Smooth muscle cell (in vitro differentiated cells): ENCODE results near the gene SEMA3C. TPM values are rescaled to one million over a fixed set of nuclear protein-coding genes. Genes with fewer than 3 reads are reported as not detected.
"Not testable (repeated sequence)": the region's sequence is repeated elsewhere in the genome, so short reads cannot be mapped to it uniquely, and the experiment has no call there.

Source experiments
- DNase-seq: peaks from one replicate; lab custom pipeline; 2025; ENCODE audit not compliant: unreplicated experiment; lab: John Stamatoyannopoulos, UW
- H2AFZ ChIP-seq: fragments of 200-600 bp; sonication (generic); 2 replicates; pipeline ENCODE4 v1.6.0; 2016; ENCODE audit warnings: antibody characterized with exemption, low read depth, mild to moderate bottlenecking
- H3F3A ChIP-seq: fragments of 200-600 bp; sonication (generic); 2 replicates; pipeline ENCODE4 v1.6.0; 2017; ENCODE audit warnings: antibody characterized with exemption, low read depth
- H3K27ac ChIP-seq: fragments of 200-600 bp; sonication (generic); 2 replicates; pipeline ENCODE4 v1.5.1; 2016; ENCODE audit warnings: low read depth, mild to moderate bottlenecking
- H3K27me3 ChIP-seq: fragments of 200-600 bp; sonication (generic); 2 replicates; pipeline ENCODE4 v1.6.1; 2016; ENCODE audit warnings: low read depth, mild to moderate bottlenecking
- H3K36me3 ChIP-seq: fragments of 200-600 bp; sonication (generic); 2 replicates; pipeline ENCODE4 v1.5.1; 2016; ENCODE audit warnings: low read depth
- H3K4me1 ChIP-seq: fragments of 200-600 bp; sonication (generic); 2 replicates; pipeline ENCODE4 v1.5.1; 2016; ENCODE audit warnings: low read depth
- H3K4me2 ChIP-seq: fragments of 200-600 bp; sonication (generic); 2 replicates; pipeline ENCODE4 v1.6.0; 2016; ENCODE audit warnings: mild to moderate bottlenecking
- H3K4me3 ChIP-seq: fragments of 200-600 bp; sonication (generic); 2 replicates; pipeline ENCODE4 v1.5.1; 2016; ENCODE audit warnings: mild to moderate bottlenecking
- H3K79me2 ChIP-seq: fragments of 200-600 bp; sonication (generic); 2 replicates; pipeline ENCODE4 v1.6.0; 2016; ENCODE audit warnings: low read depth, mild to moderate bottlenecking
- H3K9ac ChIP-seq: fragments of 200-600 bp; sonication (generic); 2 replicates; pipeline ENCODE4 v1.6.0; 2016; ENCODE audit warnings: low read depth
- H3K9me3 ChIP-seq: fragments of 200-600 bp; sonication (generic); replicated peaks from 2 replicates; pipeline ENCODE4 v1.5.1; 2016; ENCODE audit warnings: low read depth
- H4K20me1 ChIP-seq: fragments of 200-600 bp; sonication (generic); 2 replicates; pipeline ENCODE4 v1.6.0; 2016; ENCODE audit warnings: low read depth
- WGBS: methylation state at CpG from one replicate; pipeline ENCODE4 v1.1.7; 2016; ENCODE audit warnings: low lambda C conversion rate; 5-methylcytosine and 5-hydroxymethylcytosine counted together
- polyA plus RNA-seq: library from polyadenylated mRNA; unstranded; fragments of >200 nt; fragmentation: Nextera tagmentation; extraction: Ambion mirVana; gene quantifications from 2 replicates; pipeline ENCODE4 v1.2.1, GENCODE V29; 2016
- total RNA-seq: library from RNA; depleted of rRNA; stranded (reverse); fragments of >200 nt; gene quantifications from 2 replicates; pipeline ENCODE4 v1.2.3, GENCODE V29; 2014
- TF ChIP-seq, protein P1 (sequence below): fragments of 200-600 bp; sonication (generic); IDR thresholded peaks from 2 replicates; pipeline ENCODE4 v1.5.1; 2017; ENCODE audit warnings: borderline replicate concordance, mild to moderate bottlenecking, antibody characterized with exemption; ENCODE audit not compliant: insufficient read depth, poor library complexity, severe bottlenecking

The SEMA3C gene
- total and polyA plus RNA-seq, 2 experiments from 2014 or later: 20.6 to 295 TPM

DNA sequence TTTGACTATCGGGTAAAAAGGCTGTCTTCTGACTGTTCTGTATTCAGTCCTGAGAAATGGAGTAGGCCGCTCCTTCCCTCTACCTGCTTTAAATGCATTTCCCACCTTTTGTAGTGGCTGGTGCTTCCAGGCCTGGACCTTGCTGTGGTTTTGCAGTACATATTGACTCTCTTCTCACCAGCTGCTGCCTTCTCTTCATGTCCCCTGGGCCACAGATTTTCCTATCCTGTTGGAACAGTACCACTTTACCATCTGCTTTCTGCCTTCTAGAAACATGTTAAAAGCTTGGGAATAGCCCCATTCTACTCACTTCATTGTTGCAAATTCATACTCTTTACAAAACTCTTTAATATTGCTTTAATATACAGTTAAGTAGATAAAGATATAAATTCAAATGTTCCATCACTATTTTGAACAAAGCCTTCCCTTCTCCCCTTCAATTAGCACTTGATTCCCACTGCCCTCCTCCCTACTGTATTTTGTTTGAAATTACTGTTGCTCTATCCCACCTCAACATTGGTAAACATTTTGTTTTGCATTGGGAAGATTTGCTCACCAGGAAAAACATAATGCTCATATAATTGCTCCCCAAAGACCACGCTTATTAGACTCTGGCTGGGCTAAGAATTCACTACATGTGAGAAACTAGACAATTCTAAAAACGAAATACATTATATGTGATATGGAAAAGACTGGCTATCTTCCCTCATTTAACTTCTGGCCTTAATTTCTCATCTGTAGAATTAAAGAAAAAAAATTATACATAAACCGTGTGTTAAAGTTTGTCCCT lies 17.3 kb upstream of the SEMA3C start:
- Histone ChIP-seq H3K4me3 (no peak overlapping the region), H2AFZ (no peak overlapping the region), H3K9me3 (no peaks in the 10 kb centered on the region), H3K27me3 (no peaks in the 10 kb centered on the region), H3K9ac (no peak overlapping the region), H3F3A (no peaks in the 10 kb centered on the region), H3K4me1 (peaks cover 3% of the 10 kb centered on the region), H3K79me2 (no peaks in the 10 kb centered on the region), H3K27ac (no peak overlapping the region), H4K20me1 (no peaks in the 10 kb centered on the region), H3K36me3 (no peaks in the 10 kb centered on the region), H3K4me2 (no peak overlapping the region)
- TF ChIP-seq, protein P1, sequence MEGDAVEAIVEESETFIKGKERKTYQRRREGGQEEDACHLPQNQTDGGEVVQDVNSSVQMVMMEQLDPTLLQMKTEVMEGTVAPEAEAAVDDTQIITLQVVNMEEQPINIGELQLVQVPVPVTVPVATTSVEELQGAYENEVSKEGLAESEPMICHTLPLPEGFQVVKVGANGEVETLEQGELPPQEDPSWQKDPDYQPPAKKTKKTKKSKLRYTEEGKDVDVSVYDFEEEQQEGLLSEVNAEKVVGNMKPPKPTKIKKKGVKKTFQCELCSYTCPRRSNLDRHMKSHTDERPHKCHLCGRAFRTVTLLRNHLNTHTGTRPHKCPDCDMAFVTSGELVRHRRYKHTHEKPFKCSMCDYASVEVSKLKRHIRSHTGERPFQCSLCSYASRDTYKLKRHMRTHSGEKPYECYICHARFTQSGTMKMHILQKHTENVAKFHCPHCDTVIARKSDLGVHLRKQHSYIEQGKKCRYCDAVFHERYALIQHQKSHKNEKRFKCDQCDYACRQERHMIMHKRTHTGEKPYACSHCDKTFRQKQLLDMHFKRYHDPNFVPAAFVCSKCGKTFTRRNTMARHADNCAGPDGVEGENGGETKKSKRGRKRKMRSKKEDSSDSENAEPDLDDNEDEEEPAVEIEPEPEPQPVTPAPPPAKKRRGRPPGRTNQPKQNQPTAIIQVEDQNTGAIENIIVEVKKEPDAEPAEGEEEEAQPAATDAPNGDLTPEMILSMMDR: no peak
- 95% methylated on average over 5 of the region's 5 CpGs for WGBS
- DNase-seq: no peak

DNA sequence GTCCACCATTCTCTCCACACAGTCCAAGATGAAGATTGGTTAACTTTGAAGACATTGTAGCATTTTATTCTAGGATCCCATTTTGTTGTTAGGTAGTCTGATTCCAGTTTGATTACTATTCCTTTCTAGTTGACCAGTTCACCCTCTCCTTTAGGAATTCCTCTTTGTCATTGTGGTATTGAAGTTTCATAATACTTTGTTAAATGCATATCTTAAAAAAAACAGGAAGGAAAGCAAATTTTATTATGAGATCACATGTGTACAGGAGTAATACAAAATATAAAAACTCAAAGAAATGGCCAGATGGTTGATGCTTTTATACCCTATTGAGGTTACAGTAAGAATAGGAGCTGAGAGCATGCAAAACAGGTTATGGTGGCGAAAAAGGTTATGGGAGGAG lies 15.5 kb upstream of the SEMA3C start:
- H3F3A ChIP-seq: no peaks in the 10 kb centered on the region
- no peaks in the 10 kb centered on the region for H4K20me1 ChIP-seq
- H3K4me1 ChIP-seq: no peaks in the 10 kb centered on the region
- no peak overlapping the region for H3K4me2 ChIP-seq
- no peak overlapping the region for H3K4me3 ChIP-seq
- no peaks in the 10 kb centered on the region for H3K9me3 ChIP-seq
- no peak for DNase-seq
- H3K36me3 ChIP-seq: no peaks in the 10 kb centered on the region
- H3K9ac ChIP-seq: no peak overlapping the region
- peak overlapping the region; percentile 42 for H2AFZ ChIP-seq
- WGBS: 100% methylated on average over 1 of the region's 1 CpG
- TF ChIP-seq, protein P1: no peak
- H3K79me2 ChIP-seq: no peaks in the 10 kb centered on the region
- H3K27ac ChIP-seq: no peak overlapping the region
- H3K27me3 ChIP-seq: no peaks in the 10 kb centered on the region

DNA sequence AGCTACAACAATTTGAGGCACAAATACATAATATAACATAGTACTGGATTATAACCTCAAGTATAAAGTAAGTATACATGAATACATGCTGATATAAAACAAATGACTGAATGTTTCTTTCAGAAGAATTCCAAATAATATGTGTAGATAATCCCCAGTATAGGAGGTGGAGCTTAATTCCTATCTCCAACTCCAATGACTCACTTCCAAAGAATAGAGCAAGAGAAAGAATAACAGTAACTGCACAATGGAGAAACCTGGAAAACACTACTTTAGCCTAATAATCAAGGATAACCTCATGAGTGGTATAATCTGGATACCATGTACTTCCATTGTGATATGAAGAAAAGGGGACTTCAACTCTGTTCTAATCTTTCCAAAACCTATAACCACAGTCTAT lies 13.7 kb upstream of the SEMA3C start:
- Histone ChIP-seq H3K4me1 (no peaks in the 10 kb centered on the region), H3K79me2 (no peaks in the 10 kb centered on the region), H3K27ac (no peak overlapping the region), H2AFZ (no peak overlapping the region), H3K4me2 (no peak overlapping the region), H3K9me3 (no peaks in the 10 kb centered on the region), H3K4me3 (no peak overlapping the region), H3K36me3 (no peaks in the 10 kb centered on the region), H3K27me3 (no peaks in the 10 kb centered on the region), H3F3A (no peaks in the 10 kb centered on the region), H4K20me1 (no peaks in the 10 kb centered on the region), H3K9ac (no peak overlapping the region)
- DNase-seq: no peak
- TF ChIP-seq, protein P1: no peak

DNA sequence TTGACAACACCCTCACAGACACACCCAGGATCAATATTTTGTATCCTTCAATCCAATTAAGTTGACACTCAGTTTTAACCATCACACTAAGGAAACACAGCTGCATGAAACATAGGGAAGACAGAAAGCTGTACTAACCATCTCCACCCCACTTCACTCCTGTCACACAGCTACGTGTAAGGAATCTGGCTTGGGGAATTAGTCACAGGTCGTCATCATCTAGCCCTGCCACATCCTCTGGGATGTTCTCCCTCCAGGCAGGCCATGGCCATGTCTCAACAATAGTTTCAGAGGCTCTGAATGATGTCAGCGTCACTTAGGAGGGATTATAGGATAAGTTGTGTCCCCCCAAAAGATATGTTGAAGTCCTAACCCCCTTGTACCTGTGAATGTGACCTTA lies 10.8 kb upstream of the SEMA3C start:
- H3K36me3 ChIP-seq: no peaks in the 10 kb centered on the region
- no peaks in the 10 kb centered on the region for H3K9me3 ChIP-seq
- no peak overlapping the region for H3K4me3 ChIP-seq
- no peaks in the 10 kb centered on the region for H3K79me2 ChIP-seq
- H2AFZ ChIP-seq: no peak overlapping the region
- peak overlapping the region; percentile 57 for H3K27ac ChIP-seq
- TF ChIP-seq, protein P1: no peak
- no peaks in the 10 kb centered on the region for H4K20me1 ChIP-seq
- no peaks in the 10 kb centered on the region for H3K27me3 ChIP-seq
- no peak for DNase-seq
- H3K9ac ChIP-seq: no peak overlapping the region
- H3F3A ChIP-seq: no peaks in the 10 kb centered on the region
- no peak overlapping the region for H3K4me2 ChIP-seq
- H3K4me1 ChIP-seq: no peaks in the 10 kb centered on the region
- WGBS: 40% methylated on average over 3 of the region's 3 CpGs

DNA sequence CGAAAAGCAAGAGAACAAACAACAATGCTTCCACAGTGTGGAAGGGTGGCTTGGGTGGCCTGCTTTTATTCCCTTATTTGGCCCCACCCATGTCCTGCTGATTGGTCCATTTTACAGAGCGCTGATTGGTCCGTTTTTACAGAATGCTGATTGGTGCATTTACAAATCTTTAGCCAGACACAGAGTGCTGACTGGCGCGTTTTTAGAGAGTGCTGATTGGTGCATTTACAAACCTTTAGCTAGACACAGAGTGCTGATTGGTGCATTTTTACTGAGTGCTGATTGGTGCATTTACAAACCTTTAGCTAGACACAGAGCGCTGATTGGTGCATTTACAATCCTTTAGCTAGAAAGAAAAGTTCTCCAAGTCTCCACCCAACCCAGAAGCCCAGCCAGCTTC lies 8.1 kb upstream of the SEMA3C start:
- not testable (repeated sequence) for H3K79me2 ChIP-seq, H3K4me3 ChIP-seq, H3K4me1 ChIP-seq, DNase-seq, H2AFZ ChIP-seq, H3K27me3 ChIP-seq, H4K20me1 ChIP-seq, H3K9ac ChIP-seq, H3K4me2 ChIP-seq, H3F3A ChIP-seq, H3K36me3 ChIP-seq, H3K9me3 ChIP-seq, H3K27ac ChIP-seq
- 98% methylated on average over 6 of the region's 6 CpGs for WGBS
